Measurements from ENCODE around the gene NACAD. TPM values are rescaled to one million over a fixed set of nuclear protein-coding genes. Genes with fewer than 3 reads are reported as not detected.

Gene NACAD
- total RNA-seq, 1 donor from 2014 or later = 21.6 TPM

DNA sequence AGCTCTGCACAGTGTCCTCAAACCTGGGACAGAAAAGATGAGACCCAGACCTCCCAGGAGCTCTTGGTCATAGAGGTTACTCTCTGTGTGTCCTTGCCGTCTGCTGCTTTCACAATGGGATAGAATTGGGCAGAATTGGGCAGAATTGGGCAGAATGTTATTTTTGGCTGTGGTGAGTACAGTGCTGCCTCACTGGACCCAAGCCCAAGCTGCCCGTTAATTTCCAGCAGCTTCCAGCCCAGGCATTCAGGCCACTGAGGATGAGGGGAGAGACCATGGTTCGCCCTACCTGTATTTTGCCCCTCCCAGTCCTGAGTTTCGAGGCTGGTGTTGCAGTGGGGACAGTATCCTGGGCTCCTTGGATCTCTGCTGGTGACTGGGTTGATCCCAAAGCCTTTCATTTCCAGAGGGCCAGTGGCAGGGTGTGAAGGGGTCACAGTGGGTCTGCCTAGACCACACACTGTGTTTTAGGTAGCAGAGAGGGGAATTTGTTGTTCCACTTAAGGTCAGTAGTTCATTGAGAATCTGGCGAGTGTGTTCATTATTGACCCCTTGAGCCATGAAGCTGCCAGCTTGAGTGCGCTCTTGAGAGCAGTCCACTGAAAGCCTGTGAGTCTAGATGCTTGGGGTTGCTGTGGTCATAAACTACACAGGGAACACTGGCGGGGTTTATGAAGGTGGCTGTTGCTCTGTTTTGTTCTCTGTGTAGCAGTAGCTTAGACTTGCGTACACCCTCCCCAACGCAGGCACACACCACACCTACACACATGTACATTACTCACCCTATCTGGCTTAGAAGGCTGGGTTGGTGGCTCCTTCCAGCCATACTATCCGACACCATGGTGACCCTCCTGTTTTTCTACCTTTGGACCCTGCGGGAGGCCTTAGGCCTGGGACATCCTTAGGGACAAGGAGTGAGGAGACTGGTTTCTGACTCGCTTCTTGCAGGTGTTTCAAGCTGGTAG, 23.5 kb downstream of the NACAD start:
- H3K9me3 Mint-ChIP-seq (ENCODE audit: unreplicated experiment) = peaks cover 3% of the 10 kb centered on the region
- no peak for TF ChIP-seq EZH2 (IDR thresholded peaks at IDR 0.05; ENCODE audit: insufficient read depth, low read length)
- TF ChIP-seq, protein P1, sequence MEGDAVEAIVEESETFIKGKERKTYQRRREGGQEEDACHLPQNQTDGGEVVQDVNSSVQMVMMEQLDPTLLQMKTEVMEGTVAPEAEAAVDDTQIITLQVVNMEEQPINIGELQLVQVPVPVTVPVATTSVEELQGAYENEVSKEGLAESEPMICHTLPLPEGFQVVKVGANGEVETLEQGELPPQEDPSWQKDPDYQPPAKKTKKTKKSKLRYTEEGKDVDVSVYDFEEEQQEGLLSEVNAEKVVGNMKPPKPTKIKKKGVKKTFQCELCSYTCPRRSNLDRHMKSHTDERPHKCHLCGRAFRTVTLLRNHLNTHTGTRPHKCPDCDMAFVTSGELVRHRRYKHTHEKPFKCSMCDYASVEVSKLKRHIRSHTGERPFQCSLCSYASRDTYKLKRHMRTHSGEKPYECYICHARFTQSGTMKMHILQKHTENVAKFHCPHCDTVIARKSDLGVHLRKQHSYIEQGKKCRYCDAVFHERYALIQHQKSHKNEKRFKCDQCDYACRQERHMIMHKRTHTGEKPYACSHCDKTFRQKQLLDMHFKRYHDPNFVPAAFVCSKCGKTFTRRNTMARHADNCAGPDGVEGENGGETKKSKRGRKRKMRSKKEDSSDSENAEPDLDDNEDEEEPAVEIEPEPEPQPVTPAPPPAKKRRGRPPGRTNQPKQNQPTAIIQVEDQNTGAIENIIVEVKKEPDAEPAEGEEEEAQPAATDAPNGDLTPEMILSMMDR (IDR thresholded peaks at IDR 0.05; ENCODE audit: insufficient read depth, low read depth, low read length) = no peak
- peaks cover 16% of the 10 kb centered on the region for H3K36me3 Mint-ChIP-seq (ENCODE audit: low read depth, unreplicated experiment)
- FAIRE-seq (no peak), DNase-seq (ENCODE audit: low read depth) (no peak)
- no peaks in the 10 kb centered on the region for H3K27me3 ChIP-seq (ENCODE audit: insufficient read depth, low read length)
- H3K27ac ChIP-seq (ENCODE audit: low read depth, low read length) = no peak overlapping the region
- no peak overlapping the region for H3K27ac Mint-ChIP-seq (ENCODE audit: unreplicated experiment)
- H3K36me3 ChIP-seq (ENCODE audit: insufficient read depth, low read length) = peaks cover 11% of the 10 kb centered on the region
- H3K4me1 Mint-ChIP-seq (ENCODE audit: low read depth, unreplicated experiment) = peaks cover 2% of the 10 kb centered on the region
- no peak overlapping the region for H3K9ac ChIP-seq (ENCODE audit: low read length)
- H3K79me2 ChIP-seq (ENCODE audit: insufficient read depth, low read length) = peaks cover 46% of the 10 kb centered on the region
- no peaks in the 10 kb centered on the region for H3K27me3 Mint-ChIP-seq (ENCODE audit: low read depth, unreplicated experiment)
- no peaks in the 10 kb centered on the region for H3K4me1 ChIP-seq (ENCODE audit: insufficient read depth, low read length)
- no peak overlapping the region for H3K4me2 ChIP-seq (ENCODE audit: low read length)
- no peaks in the 10 kb centered on the region for H3K9me3 ChIP-seq (ENCODE audit: insufficient read depth, low read depth, low read length)
- H4K20me1 ChIP-seq (ENCODE audit: insufficient read depth, low read length) = peaks cover 84% of the 10 kb centered on the region
- H3K4me3 Mint-ChIP-seq (ENCODE audit: unreplicated experiment) = no peak overlapping the region
- H3K4me3 ChIP-seq (ENCODE audit: insufficient read depth, low read depth, low read length) = no peak overlapping the region
- no peak overlapping the region for H2AFZ ChIP-seq (ENCODE audit: low read depth, low read length)

GRCh38 chr7:45064047-45064725, 24.6 kb downstream of the NACAD start:
- no peak overlapping the region for H3K27ac ChIP-seq (ENCODE audit: low read depth, low read length)
- H3K4me3 ChIP-seq (ENCODE audit: insufficient read depth, low read depth, low read length) = no peak overlapping the region
- H3K9me3 ChIP-seq (ENCODE audit: insufficient read depth, low read depth, low read length) = no peaks in the 10 kb centered on the region
- no peak overlapping the region for H3K4me3 Mint-ChIP-seq (ENCODE audit: unreplicated experiment)
- H3K4me2 ChIP-seq (ENCODE audit: low read length) = no peak overlapping the region
- peaks cover 3% of the 10 kb centered on the region for H3K9me3 Mint-ChIP-seq (ENCODE audit: unreplicated experiment)
- DNase-seq (ENCODE audit: low read depth) = no peak
- no peaks in the 10 kb centered on the region for H3K27me3 Mint-ChIP-seq (ENCODE audit: low read depth, unreplicated experiment)
- no peaks in the 10 kb centered on the region for H3K4me1 ChIP-seq (ENCODE audit: insufficient read depth, low read length)
- H4K20me1 ChIP-seq (ENCODE audit: insufficient read depth, low read length) = peaks cover 82% of the 10 kb centered on the region
- TF ChIP-seq EZH2 (IDR thresholded peaks at IDR 0.05; ENCODE audit: insufficient read depth, low read length) = no peak
- TF ChIP-seq, protein P1 (IDR thresholded peaks at IDR 0.05; ENCODE audit: insufficient read depth, low read depth, low read length) = no peak
- H3K9ac ChIP-seq (ENCODE audit: low read length) = no peak overlapping the region
- H3K4me1 Mint-ChIP-seq (ENCODE audit: low read depth, unreplicated experiment) = peaks cover 2% of the 10 kb centered on the region
- no peak overlapping the region for H3K27ac Mint-ChIP-seq (ENCODE audit: unreplicated experiment)
- no peak overlapping the region for H2AFZ ChIP-seq (ENCODE audit: low read depth, low read length)
- peaks cover 16% of the 10 kb centered on the region for H3K36me3 Mint-ChIP-seq (ENCODE audit: low read depth, unreplicated experiment)
- FAIRE-seq = no peak
- H3K79me2 ChIP-seq (ENCODE audit: insufficient read depth, low read length) = peaks cover 55% of the 10 kb centered on the region
- H3K36me3 ChIP-seq (ENCODE audit: insufficient read depth, low read length) = peaks cover 4% of the 10 kb centered on the region
- H3K27me3 ChIP-seq (ENCODE audit: insufficient read depth, low read length) = no peaks in the 10 kb centered on the region

Data from astrocyte (in vitro differentiated cells and primary cell).